ENCODE data around the gene PRDM16.

The PRDM16 gene

DNA sequence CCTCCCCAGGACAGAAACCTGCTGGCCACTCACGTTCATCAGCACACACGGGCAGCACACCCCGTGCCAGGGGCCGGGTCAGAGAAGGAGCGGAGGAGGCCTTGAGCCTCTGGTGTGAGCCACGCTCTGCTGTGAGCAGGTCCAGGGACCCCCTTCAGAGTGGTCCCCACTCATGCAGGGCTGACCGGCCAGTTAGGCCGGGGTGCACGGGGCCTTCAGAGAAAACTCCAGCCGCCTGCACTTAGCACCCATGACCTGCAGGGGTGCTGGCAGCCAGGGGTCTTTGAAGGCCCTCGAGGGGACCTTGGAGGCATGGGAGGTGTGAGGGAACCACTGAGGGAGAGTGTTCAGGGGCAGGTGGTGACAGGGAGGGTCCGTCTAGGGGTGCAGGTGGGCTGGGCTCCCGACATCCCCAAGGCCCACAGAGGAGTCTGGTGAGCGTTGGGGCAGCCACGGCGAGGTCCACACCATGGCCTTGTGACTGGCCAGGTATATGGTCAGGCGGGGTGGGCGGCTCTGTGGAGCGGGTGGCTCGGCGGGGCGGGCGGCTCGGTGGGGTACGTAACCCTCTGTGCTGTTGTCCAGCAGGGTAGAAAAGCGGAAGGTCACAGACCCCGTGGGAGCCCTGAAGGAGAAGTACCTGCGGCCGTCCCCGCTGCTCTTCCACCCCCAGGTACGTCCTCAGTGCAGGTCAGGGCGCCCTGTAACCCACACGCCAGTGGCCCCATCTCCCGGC, 345.1 kb downstream of the PRDM16 start:
- Histone ChIP-seq H3K36me3 (ENCODE audit: control insufficient read depth, insufficient read depth, low read length) (no peaks in the 10 kb centered on the region), H3K27me3 (replicated peaks; ENCODE audit: control insufficient read depth, insufficient read depth, low read length) (no peaks in the 10 kb centered on the region), H3K4me3 (replicated peaks; ENCODE audit: low read depth, low read length) (no peak overlapping the region)
- TF ChIP-seq, protein P1, sequence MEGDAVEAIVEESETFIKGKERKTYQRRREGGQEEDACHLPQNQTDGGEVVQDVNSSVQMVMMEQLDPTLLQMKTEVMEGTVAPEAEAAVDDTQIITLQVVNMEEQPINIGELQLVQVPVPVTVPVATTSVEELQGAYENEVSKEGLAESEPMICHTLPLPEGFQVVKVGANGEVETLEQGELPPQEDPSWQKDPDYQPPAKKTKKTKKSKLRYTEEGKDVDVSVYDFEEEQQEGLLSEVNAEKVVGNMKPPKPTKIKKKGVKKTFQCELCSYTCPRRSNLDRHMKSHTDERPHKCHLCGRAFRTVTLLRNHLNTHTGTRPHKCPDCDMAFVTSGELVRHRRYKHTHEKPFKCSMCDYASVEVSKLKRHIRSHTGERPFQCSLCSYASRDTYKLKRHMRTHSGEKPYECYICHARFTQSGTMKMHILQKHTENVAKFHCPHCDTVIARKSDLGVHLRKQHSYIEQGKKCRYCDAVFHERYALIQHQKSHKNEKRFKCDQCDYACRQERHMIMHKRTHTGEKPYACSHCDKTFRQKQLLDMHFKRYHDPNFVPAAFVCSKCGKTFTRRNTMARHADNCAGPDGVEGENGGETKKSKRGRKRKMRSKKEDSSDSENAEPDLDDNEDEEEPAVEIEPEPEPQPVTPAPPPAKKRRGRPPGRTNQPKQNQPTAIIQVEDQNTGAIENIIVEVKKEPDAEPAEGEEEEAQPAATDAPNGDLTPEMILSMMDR (IDR thresholded peaks at IDR 0.05; ENCODE audit: insufficient read depth, low read length, poor library complexity, severe bottlenecking) = no peak
- DNase-seq (ENCODE audit: extremely low read depth, insufficient read length) = no peak

DNA sequence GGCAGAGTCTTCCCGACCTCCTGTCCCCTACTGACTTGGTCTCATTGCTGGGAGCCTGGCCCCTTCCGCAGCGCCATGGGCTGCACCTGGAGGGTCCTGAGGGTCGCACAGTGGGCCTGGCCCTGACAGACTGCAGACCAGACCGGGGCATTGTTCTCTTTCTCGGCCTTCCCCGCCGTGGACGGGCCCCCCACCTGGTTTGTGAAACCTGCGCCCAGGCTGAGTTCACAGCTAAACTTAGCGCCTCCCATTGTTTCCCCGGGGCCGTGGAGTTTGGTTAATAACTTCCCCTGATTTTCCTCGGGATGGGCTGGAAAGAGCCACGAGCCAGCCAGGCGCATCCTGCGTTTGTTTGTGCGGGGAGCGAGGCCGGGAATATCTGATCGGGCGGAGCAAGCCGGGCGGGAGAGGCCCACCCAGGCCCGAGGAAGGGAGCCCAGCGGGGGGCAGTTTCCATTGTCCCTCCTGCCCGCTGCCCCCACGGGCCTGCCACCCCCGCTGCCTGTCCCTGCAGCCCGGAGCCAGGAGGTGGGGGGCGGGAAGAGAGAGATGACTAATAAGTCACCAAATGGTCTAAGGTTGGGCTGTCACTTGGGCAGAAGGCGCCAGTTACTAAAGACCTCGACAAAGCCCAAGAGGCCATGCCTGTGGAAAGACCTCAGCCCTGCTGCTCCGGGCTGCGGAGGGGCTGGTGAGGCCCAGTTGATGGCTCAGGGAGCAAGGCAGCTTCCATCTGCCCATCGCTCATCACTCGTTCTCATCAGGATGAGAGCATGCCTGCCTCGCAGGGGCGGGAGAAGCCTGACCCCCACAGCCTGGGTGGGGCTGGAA, 346.5 kb downstream of the PRDM16 start:
- Histone ChIP-seq H3K36me3 (ENCODE audit: control insufficient read depth, insufficient read depth, low read length) (no peaks in the 10 kb centered on the region), H3K4me3 (replicated peaks; ENCODE audit: low read depth, low read length) (no peak overlapping the region), H3K27me3 (replicated peaks; ENCODE audit: control insufficient read depth, insufficient read depth, low read length) (no peaks in the 10 kb centered on the region)
- DNase-seq (ENCODE audit: extremely low read depth, insufficient read length) = no peak
- TF ChIP-seq, protein P1 (IDR thresholded peaks at IDR 0.05; ENCODE audit: insufficient read depth, low read length, poor library complexity, severe bottlenecking) = no peak

DNA sequence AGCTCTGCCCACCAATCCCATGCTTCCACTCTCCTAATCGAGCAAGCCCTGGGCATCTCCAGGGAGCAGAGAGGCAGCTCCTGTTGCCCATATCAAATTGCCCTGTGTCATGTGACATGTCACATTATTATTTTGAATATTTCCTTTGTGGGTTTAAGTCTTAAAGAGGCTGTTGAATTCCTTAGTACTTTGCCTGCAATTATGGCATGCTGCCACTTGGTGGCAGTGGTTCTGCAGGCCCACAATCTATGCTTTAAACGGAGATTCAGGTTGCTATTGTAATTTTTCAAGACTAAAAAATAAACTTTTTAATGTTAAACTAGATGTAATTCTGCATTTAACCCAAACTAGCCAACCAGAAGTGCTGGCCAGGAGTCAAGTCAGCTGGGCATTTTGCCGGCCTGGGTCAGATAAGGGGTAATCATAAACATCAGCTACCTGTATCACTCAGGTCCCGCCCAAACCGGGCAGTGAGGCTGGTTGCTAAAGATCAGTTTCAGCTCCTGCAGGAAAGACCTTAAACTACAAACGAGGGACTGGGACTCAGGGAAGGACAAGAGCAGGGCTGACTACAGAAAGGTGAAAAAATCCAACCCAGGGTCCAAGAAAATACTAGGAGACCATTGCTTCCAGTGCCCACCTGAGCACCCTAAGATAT, 348.2 kb downstream of the PRDM16 start:
- no peak overlapping the region for H3K4me3 ChIP-seq (replicated peaks; ENCODE audit: low read depth, low read length)
- TF ChIP-seq, protein P1 (IDR thresholded peaks at IDR 0.05; ENCODE audit: insufficient read depth, low read length, poor library complexity, severe bottlenecking) = peak; percentile 31
- H3K27me3 ChIP-seq (replicated peaks; ENCODE audit: control insufficient read depth, insufficient read depth, low read length) = peaks cover 2% of the 10 kb centered on the region
- H3K36me3 ChIP-seq (ENCODE audit: control insufficient read depth, insufficient read depth, low read length) = no peaks in the 10 kb centered on the region
- DNase-seq (ENCODE audit: extremely low read depth, insufficient read length) = no peak

DNA sequence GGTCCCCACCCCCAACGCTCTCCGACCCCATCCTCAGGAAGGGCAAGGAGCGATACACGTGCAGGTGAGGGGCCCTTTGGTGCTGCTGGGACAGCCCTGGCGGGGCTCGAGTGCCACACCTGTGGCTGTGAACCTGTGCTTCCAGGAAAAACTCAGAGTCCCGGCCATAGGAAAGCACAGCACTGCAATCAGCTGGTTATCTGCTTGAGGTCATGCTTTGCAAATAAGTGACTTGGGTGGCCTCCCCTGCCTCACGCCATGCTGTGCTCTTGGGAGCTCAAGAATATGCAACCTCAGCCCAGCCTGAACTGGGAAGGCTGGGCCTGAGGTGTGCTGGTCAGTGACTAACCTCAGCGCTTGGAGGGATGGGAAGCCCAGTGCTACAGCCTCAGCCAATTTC, 348.9 kb downstream of the PRDM16 start:
- H3K4me3 ChIP-seq (replicated peaks; ENCODE audit: low read depth, low read length) = no peak overlapping the region
- DNase-seq (ENCODE audit: extremely low read depth, insufficient read length) = no peak
- H3K36me3 ChIP-seq (ENCODE audit: control insufficient read depth, insufficient read depth, low read length) = no peaks in the 10 kb centered on the region
- TF ChIP-seq, protein P1 (IDR thresholded peaks at IDR 0.05; ENCODE audit: insufficient read depth, low read length, poor library complexity, severe bottlenecking) = no peak
- peaks cover 2% of the 10 kb centered on the region for H3K27me3 ChIP-seq (replicated peaks; ENCODE audit: control insufficient read depth, insufficient read depth, low read length)

DNA sequence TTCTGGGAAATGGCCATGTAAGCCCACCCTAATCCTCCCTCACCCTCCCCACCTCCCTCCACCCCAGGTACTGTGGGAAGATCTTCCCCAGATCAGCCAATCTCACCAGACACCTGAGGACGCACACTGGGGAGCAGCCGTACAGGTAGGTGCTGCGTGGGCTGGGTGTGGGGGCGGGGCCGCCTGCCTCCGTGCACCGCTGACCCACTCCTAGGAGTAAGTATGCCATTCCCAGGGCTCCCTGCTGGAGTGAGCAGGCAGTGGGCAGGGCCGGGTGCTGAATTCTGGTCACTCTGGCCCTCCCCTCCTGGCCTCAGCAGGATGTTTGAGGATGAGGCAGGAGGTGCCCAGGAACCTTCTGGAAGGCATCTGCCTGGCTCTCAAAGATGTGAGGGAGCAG, 349.6 kb downstream of the PRDM16 start:
- Histone ChIP-seq H3K4me3 (replicated peaks; ENCODE audit: low read depth, low read length) (no peak overlapping the region), H3K27me3 (replicated peaks; ENCODE audit: control insufficient read depth, insufficient read depth, low read length) (peaks cover 2% of the 10 kb centered on the region), H3K36me3 (ENCODE audit: control insufficient read depth, insufficient read depth, low read length) (no peaks in the 10 kb centered on the region)
- DNase-seq (ENCODE audit: extremely low read depth, insufficient read length) = no peak
- TF ChIP-seq, protein P1 (IDR thresholded peaks at IDR 0.05; ENCODE audit: insufficient read depth, low read length, poor library complexity, severe bottlenecking) = no peak

Measured in GM06990 (cell line).